A673 (cell line): ENCODE data around the gene ELAC1. TPM values are rescaled to one million over a fixed set of nuclear protein-coding genes. Genes with fewer than 3 reads are reported as not detected.
"Not testable (repeated sequence)": the region's sequence is repeated elsewhere in the genome, so short reads cannot be mapped to it uniquely, and the experiment has no call there.

ENCODE experiments used
- BruUV-seq: library from RNA; stranded (reverse); fragments of 400-500 nt; replicated peaks from 2 replicates; lab custom pipeline; 2021; lab: Mats Ljungman, UMichigan
- CTCF ChIA-PET: fragments of 300-600 bp; sonication (Branson Sonifier 250); formaldehyde crosslinking; loops from one replicate; lab custom pipeline; 2022; ENCODE audit warnings: antibody characterized with exemption; lab: Charles Lee
- POLR2A ChIA-PET: fragments of 300-600 bp; sonication (Branson Sonifier 250); formaldehyde crosslinking; loops from one replicate; lab custom pipeline; 2022; ENCODE audit warnings: antibody characterized with exemption; ENCODE audit not compliant: low non-redundant PET; lab: Charles Lee
- DNase-seq: peaks from one replicate; pipeline ENCODE4 v3.0.0-alpha.2; 2015; ENCODE audit warnings: low spot score
- H3K27ac ChIP-seq: fragments of 200-600 bp; sonication (generic); 2 replicates; pipeline ENCODE4 v1.5.1; 2016; ENCODE audit warnings: mixed run types, low read depth, mild to moderate bottlenecking, mixed read lengths, antibody characterized with exemption, low read length; ENCODE audit not compliant: poor library complexity, severe bottlenecking
- H3K27me3 ChIP-seq: fragments of 200-600 bp; sonication (generic); replicated peaks from 2 replicates; pipeline ENCODE4 v1.6.1; 2017; ENCODE audit warnings: mixed run types, low read depth, mild to moderate bottlenecking, mixed read lengths, antibody characterized with exemption, low read length; ENCODE audit not compliant: insufficient read depth, poor library complexity
- H3K36me3 ChIP-seq: fragments of 200-600 bp; sonication (generic); 2 replicates; pipeline ENCODE4 v1.6.1; 2016; ENCODE audit warnings: mixed run types, mild to moderate bottlenecking, mixed read lengths, antibody characterized with exemption, low read length; ENCODE audit not compliant: insufficient read depth, poor library complexity, severe bottlenecking
- H3K4me1 ChIP-seq: fragments of 200-600 bp; sonication (generic); 2 replicates; pipeline ENCODE4 v1.6.1; 2017; ENCODE audit warnings: mixed run types, mild to moderate bottlenecking, mixed read lengths, antibody characterized with exemption, low read length; ENCODE audit not compliant: insufficient read depth, poor library complexity, severe bottlenecking
- H3K4me3 ChIP-seq: fragments of 200-600 bp; sonication (generic); 2 replicates; pipeline ENCODE4 v1.5.1; 2016; ENCODE audit warnings: low read depth, mixed run types, mild to moderate bottlenecking, mixed read lengths, low read length; ENCODE audit not compliant: poor library complexity, severe bottlenecking
- H3K9me3 ChIP-seq: fragments of 200-600 bp; sonication (generic); 2 replicates; pipeline ENCODE4 v1.6.1; 2016; ENCODE audit warnings: mixed run types, low read depth, mild to moderate bottlenecking, mixed read lengths, antibody characterized with exemption, low read length; ENCODE audit not compliant: poor library complexity, severe bottlenecking
- CTCF ChIP-seq: fragments of 300-800, 200-600 bp; sonication (generic); conservative IDR thresholded peaks from 2 replicates; pipeline ENCODE4 v1.5.1; 2017; ENCODE audit warnings: low read depth, mild to moderate bottlenecking, antibody characterized with exemption, low read length, moderate library complexity, mixed read lengths
- EZH2 ChIP-seq: fragments of 200-600 bp; sonication (generic); IDR thresholded peaks from 2 replicates; pipeline ENCODE4 v1.6.1; 2017; ENCODE audit warnings: borderline replicate concordance, low read depth, mild to moderate bottlenecking, mixed read lengths, antibody characterized with exemption, low read length; ENCODE audit not compliant: poor library complexity, severe bottlenecking
- intact Hi-C: fragments of 100-400 bp; cut with micrococcal nuclease; formaldehyde crosslinking; loops from one replicate; pipeline ENCODE4 v1.10.0; 2022; ENCODE audit not compliant: unreplicated experiment
- total RNA-seq: library from RNA; stranded (reverse); gene quantifications from 2 replicates; pipeline ENCODE4 v1.2.3, GENCODE V29; 2021

The ELAC1 gene
- total RNA-seq, 1 experiment from 2014 or later, result 8.7 TPM

DNA sequence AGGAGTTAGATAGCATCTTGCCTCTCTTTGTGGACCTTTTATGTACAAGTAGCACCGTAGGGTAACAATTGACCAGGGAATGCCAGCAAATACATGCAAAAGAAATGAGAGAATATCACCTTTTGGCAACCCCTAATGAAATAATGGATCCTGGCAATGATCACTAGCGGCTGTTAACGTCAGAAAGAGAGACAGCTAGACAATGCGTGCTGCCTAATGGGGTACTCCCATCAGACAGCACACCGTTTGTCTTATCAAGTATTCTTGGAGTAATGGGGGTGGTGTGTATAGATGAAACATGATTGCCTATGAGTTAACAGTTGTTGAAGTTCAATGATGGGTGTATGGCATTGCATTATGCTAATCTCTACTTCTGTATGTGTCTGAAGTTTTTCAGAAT is 1.6 kb downstream of the ELAC1 start:
- intact Hi-C loops, result no loop called here
- TF ChIP-seq EZH2 (no peak), CTCF (no peak)
- POLR2A ChIA-PET, result no interaction called here
- no peak for DNase-seq
- Histone ChIP-seq H3K27me3 (no peaks in the 10 kb centered on the region), H3K4me3 (peak overlapping the region; percentile 93), H3K27ac (no peak overlapping the region), H3K36me3 (no peaks in the 10 kb centered on the region), H3K9me3 (no peaks in the 10 kb centered on the region), H3K4me1 (peaks cover 3% of the 10 kb centered on the region)
- CTCF ChIA-PET, result no interaction called here
- BruUV-seq, result no TSS peak

- TF ChIP-seq EZH2, result no peak
- no peak for TF ChIP-seq CTCF
- CTCF ChIA-PET, result no interaction called here
- no TSS peak for BruUV-seq
- Histone ChIP-seq H3K9me3 (no peaks in the 10 kb centered on the region), H3K27me3 (no peaks in the 10 kb centered on the region), H3K27ac (no peak overlapping the region), H3K4me3 (no peak overlapping the region), H3K4me1 (peaks cover 3% of the 10 kb centered on the region), H3K36me3 (no peaks in the 10 kb centered on the region)
- POLR2A ChIA-PET, result no interaction called here
- intact Hi-C loops, result no loop called here
- DNase-seq, result no peak
Measured at GRCh38 chr18:50970006-50970405, 2.2 kb downstream of the ELAC1 start.

GRCh38 chr18:50972404-50972803 is 4.6 kb downstream of the ELAC1 start:
- DNase-seq, POLR2A ChIA-PET, intact Hi-C loops, CTCF ChIA-PET, H3K4me3 ChIP-seq, BruUV-seq, H3K4me1 ChIP-seq, H3K9me3 ChIP-seq, H3K27me3 ChIP-seq, H3K27ac ChIP-seq: not testable (repeated sequence)
- H3K36me3 ChIP-seq, result peaks cover 19% of the 10 kb centered on the region

- Histone ChIP-seq H3K4me3 (no peak overlapping the region), H3K9me3 (peaks cover 6% of the 10 kb centered on the region), H3K27me3 (no peaks in the 10 kb centered on the region), H3K36me3 (peaks cover 27% of the 10 kb centered on the region), H3K27ac (no peak overlapping the region), H3K4me1 (peaks cover 3% of the 10 kb centered on the region)
- POLR2A ChIA-PET, result no interaction called here
- TF ChIP-seq CTCF (no peak), EZH2 (no peak)
- CTCF ChIA-PET, result no interaction called here
- intact Hi-C loops, result no loop called here
- no TSS peak for BruUV-seq
- DNase-seq, result no peak
Measured at GRCh38 chr18:50973367-50974126, 5.7 kb downstream of the ELAC1 start.
